HG02571 (cell line): Measurements from ENCODE around the gene NUP93.
"Not testable (repeated sequence)": the region's sequence is repeated elsewhere in the genome, so short reads cannot be mapped to it uniquely, and the experiment has no call there.

Experiments used
- ATAC-seq: cut with Tn5 transposase; IDR thresholded peaks from one replicate; pipeline ENCODE4 v1.9.1; 2021; ENCODE audit warnings: mild to moderate bottlenecking, moderate library complexity; ENCODE audit not compliant: unreplicated experiment

The NUP93 gene

DNA sequence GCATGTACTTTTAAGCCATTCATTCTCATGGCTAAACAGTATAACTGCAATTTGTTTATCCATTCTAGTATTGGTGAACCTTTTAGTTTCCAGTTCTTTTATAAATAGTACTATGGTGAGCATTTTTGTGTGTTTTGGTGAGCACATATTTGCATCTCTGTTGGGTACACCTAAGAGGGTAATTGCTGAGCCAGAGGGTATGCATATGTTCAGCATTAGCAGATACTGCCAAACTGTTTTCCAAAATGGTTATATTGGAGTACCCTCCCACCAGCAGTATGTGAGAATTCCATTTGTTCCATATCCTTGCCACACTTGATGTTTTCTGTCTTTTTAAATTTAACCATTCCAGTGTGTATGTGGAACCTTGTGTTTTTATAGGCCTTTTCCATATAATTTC lies 81.0 kb downstream of the NUP93 start:
- no peak for ATAC-seq

DNA sequence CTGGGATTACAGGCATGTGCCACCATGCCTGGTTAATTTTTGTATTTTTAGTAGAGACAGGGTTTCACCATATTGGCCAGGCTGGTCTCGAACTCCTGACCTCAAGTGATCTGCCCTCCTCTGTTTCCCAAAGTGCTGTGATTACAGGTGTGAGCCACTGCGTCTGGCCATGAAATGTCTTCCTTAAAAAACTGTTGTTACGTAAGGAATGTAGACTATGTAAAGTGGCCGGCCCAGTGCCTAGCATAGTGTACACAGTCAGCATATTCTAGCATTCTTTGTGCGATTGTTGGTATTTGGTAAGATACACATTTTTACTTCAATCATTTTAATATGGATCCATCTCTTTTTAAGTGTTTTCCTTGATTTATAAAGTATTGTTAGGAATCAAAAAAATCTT lies 81.7 kb downstream of the NUP93 start:
- not testable (repeated sequence) for ATAC-seq

DNA sequence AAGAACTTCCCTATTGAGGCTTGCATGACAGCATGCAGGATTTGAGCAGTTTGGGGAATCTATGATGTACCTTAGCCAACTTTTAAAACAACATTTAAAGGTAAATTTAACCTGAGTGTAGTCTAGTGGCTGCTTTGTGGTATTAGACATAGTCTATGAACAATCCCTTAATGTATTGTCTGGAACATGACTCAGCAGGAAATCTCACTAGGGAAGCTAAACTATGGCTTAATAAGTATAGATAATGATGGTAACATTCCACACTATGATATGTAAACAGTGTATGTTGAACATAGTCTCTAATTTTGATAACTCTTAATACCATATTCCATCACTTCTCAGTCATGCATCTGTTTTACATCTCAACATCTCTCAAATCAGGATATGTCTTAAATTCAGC lies 83.0 kb downstream of the NUP93 start:
- no peak for ATAC-seq

DNA sequence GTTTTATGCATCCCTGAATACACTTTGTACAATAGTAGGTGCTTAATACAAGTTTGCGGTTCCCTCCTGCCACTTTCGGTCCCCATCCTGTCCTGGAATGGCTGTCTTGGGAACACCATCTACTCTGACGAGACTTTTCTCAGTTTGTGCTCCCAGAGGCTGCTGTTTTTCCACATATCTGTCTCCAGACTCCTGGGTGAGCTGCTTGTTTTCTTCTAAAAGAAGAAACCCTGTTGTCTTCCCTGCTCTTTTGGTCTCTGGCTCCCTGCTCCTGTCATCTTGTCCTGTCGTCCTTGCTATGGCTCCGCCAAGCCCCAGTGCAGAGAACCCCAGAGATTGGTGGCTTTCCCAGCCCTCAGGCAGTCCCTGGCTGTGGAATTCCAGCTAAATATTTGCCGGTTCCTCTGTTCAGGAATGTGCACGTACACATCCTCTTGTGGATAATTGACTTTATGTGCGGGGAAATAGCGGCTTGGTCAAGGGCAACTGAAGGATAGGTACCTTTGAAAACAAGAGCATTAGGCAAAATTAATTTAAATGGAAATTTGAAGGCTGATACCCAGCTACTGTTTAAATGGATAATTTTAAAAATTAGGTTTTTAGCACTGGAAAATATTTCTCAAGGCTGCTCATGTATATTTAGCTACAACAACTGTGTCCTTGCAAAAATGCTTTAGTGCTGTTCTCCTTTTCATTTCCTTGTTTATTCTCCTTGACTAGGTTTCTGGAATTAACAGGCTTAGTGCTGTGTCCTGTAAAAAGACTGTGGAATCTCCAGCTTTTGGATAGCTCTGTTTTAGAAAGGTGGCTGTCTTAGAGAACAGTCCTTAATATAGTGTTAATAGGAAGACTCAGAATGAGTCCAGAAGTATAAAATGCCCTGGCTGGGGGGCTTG lies 84.9 kb downstream of the NUP93 start:
- no peak for ATAC-seq

DNA sequence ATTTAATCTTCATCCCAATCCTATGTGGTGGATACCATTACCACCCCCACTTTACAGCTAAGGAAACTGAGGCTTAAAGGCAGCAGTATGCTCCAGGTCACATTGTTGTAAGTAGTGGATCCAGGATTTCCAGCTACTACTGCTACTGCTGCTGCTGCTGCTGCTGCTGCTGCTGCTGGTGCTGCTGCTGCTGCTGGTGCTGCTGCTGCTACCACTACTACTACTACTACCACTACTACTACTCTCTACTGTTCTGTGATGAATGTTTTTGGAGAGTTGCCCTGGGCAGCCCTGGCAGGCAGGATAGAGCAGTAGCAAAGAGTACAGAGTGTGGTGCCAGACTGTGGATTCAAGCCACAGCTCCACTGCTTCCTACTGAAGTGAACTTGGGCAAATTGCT lies 85.8 kb downstream of the NUP93 start:
- no peak for ATAC-seq

DNA sequence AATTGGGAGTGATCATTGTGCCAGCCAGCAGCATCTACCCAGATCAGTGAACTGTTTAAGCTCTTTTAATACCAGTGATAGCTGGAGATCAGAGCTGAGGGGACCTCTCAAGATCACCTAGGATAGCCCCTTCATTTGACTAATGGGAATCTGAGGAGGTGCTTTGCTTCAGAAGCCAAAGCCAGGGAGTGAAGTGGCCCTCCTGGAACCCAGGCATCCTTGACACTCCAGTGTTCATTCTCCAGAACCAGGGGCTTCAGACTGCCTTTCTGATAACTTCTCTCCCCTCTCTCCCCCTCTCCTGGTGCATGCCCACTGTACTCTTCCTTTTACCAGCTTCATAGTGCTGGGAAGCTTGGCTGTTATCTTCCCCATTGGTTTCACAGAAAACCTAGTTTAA lies 87.1 kb downstream of the NUP93 start:
- ATAC-seq, result no peak

DNA sequence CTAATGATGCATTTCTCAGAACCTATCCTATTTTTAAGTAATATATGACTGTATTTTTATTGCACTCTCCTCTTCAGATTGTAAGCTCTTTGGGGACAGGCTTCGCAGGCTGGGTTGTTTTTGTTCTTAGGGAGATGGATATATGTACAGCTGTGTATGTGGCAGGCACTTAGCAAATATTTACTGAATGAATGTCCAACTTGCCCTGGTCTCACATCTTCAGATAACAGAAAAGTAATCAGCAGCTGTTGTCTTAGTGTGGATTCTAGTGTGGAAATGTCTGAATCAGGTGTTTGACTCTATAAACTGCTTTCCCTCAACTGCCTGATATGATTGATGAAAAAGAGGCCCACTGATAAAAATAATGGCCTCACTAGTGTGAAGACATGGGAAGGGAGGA lies 88.0 kb downstream of the NUP93 start:
- ATAC-seq, result no peak

DNA sequence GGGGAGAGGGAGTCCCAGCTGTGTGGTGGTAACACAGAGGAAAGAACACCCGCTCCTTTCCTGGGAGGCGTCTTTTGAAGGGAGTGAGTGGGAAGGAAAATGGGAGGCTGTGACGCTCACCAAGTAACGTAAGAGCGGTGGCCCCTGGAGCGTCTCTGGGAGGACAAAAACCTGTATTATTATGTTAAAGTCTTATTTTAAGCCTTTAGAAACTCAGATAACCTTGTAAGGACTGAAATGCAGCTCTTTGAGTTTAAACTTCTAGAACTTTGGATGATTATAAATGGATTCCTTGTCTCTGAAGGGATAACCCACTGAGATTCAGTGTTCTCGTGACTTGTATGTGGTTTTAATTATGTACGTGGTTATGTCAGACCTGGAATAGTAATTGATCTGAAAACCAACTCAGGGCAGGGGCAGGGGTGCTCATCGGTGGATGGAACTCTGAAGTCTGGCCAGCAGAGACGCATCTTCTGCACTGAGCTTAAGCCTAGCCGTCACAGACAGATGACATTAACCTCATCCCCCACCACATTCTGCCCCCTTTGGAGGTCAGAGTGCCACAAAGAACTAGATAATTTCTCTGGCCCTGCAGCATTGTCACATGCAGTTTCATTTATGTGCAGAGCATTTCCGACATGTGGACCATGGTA lies 93.3 kb downstream of the NUP93 start:
- ATAC-seq, result no peak

DNA sequence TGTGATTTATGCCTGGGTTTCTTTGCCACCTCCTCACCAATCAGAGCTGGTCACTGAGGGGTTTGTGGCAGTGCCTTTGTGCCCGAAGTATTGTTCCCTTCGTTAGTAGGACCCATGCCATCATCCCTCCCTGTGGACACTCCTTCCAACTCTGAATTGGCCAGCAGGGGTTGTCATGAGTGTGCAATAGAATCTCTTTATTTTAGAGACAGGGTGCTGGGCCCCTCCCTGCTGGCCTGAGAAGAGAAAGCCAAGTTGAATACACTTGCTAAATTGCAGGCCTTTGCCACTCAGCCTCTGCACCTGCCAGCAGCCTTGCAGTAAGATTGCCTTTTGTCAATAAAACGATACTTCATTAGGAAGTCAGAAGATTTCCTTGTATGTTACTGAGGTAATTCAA lies 94.4 kb downstream of the NUP93 start:
- ATAC-seq, result no peak

DNA sequence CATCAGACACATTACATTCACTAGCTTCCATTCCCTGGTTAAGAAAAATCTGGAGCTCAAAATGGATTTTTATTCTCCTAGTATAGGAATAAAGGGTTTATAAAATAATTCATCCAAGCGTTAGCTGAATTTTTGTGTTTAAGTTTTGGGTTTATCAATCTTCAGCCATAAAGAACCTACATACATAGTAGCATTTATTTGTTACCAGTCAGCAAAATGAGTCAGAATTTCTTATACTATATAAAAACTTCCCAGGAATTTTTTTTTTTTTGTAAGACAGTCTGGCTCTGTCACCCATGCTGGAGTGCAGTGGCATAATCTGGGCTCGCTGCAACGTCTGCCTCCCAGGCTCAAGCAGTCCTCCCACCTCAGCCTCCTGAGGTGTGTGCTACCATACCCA lies 94.9 kb downstream of the NUP93 start:
- ATAC-seq, result no peak

DNA sequence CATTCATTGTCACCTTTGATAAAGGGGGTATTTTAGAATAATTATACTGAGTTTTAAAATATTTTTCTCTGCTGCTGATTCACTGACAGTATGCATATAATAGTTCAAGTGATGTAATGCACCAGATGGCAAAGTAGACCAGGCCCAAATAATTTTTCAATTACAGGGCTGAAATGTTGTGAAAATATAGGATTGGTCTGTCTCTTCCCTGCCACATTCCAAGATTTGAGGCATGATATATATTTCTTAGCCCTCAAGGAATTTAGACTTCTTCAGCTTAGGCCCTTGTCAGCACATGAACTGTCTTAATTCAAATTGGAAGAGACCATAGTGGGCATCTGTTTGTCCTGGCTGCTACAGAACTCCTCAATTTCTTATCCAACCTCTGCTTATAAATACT lies 95.9 kb downstream of the NUP93 start:
- ATAC-seq, result no peak

DNA sequence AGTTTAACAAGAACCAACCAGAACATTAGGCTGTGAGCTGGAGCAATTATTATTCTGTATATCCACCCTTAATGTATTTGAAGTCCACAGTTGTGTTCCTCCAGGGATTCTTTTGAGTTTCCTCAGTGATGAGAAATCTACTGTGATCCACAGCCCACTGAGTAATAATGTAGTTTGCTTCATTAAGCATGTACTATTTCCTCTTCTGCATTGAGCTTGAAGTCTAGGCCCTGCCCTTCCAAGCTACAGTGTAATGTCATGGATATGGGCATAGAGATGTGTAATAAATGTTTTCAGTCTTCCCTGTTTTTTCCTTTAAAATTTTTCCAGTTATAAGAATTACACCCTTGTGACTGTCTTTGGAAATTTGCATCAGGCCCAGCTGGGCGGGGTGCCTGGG lies 98.7 kb downstream of the NUP93 start:
- no peak for ATAC-seq

DNA sequence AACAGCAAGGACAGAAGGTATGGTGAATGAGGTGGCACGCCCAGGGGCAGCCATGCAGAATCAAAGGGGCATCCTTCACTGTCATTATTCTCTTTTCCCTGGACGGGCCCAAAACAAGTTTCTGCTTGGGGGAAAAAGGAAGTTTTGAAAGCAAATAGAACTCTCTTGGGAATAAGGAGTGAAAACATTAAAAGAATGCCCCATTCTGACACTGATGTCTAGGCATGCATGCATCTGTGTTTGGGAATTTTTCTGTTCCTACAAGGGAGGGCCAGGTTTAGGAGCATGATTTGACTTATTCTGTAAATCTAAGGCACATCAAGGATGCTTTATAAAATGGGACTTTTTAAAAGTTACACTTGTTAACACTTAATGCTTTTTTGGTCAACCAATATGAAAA lies 100.7 kb downstream of the NUP93 start:
- no peak for ATAC-seq

DNA sequence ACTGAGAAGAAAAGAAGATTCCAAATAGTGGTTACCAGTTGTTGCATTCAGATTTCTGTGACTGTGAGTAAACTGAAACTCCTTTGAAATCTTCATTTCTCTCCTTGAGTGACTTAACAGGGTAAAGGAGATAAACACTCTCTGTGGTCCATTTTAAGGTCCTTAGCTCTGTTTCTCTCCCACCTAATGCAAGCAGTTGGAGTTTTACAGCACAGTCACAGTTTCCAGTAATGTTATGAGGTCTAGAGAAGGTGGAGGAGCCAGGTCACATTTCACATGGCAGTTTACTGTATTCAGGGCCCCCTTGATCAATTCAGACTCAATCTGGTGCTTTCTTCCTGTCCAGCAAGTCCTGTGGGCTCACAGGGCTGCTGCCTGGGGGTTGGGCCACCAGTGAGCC lies 102.8 kb downstream of the NUP93 start:
- ATAC-seq, result no peak

DNA sequence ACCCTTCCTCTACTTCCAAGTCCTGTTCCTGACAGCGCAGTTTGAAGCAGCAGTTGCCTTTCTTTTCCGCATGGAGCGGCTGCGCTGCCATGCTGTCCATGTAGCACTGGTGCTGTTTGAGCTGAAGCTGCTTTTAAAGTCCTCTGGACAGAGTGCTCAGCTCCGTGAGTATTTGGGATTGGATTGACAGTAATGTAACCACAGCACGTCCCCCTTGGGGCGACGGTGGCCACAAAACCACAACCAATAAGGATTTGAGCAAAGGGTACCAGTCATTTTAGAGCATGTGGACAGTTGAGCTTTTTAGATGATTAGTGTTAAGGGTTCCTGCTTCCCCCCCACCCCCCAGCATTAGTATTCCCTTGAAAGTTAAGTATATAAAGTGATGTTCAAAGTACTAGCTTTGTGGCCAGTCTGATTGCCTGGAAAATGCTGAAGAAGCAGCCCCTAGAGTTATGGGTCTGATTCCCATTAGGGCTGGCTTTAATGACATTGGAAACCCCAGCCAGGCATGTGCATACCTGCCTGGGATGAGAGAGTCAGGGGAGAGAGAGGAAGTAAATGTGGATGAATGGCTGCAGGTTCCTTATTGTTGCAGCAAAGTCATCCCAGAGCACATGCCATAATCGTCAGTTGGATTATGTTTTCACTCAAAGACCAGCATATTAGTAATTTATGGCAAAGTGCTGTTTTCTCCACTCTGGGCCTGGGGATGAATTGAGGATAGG lies 103.5 kb downstream of the NUP93 start:
- no peak for ATAC-seq

DNA sequence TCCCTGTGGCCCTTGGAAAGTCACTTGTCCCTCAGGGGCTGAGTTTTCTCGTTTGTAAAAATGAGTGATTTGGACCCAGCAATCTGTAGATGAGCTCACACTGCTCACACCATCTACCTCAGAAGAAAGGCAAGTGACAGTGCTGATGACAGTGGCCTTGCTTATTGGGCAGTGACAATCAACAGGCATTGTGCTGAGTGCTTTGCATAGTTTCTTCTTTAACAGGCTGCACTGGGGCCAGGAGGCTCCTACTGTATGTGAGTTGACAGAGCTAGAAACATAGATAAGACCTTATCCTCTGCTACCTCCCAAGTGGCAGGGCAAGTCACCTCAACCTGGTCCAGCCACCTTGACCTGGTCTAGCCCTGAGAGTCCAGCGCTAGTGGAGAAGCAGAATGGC lies 105.4 kb downstream of the NUP93 start:
- ATAC-seq, result no peak

DNA sequence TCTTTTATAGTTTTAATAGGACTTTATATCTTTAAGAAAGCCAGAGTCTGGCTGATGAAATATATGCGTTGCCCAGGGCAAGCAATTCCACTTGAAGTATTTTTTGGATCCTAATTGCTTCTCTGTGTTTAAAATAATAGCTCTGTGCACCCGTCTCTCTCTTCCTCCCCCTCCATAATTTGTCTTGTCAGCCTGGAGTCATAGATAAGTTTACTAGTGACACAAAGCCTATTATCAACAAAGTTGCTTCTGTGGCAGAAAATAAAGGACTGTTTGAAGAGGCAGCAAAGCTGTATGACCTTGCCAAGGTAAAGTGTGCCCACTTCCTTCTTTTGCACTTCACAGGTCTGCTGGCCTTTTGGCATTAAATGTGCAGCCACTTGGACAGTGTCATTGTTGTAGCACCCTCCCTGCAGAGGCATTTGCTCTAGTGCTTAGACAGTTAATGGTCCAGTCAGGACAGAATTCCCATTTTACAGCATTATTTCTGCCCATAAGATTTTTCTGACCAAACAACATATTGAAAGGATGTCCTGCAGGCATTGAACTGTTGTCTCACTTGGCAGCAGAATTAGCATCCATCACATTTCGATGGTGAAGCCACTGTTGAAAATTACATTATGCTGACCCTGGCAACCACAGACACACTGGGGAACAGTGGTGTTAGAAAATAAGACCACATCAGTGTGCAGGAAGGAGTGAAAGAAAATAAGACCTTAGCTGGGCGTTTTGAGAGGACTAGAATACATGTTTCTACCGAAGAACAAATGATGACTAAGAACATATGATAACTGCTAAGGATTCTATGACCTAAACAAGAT lies 106.7 kb downstream of the NUP93 start:
- ATAC-seq, result no peak

DNA sequence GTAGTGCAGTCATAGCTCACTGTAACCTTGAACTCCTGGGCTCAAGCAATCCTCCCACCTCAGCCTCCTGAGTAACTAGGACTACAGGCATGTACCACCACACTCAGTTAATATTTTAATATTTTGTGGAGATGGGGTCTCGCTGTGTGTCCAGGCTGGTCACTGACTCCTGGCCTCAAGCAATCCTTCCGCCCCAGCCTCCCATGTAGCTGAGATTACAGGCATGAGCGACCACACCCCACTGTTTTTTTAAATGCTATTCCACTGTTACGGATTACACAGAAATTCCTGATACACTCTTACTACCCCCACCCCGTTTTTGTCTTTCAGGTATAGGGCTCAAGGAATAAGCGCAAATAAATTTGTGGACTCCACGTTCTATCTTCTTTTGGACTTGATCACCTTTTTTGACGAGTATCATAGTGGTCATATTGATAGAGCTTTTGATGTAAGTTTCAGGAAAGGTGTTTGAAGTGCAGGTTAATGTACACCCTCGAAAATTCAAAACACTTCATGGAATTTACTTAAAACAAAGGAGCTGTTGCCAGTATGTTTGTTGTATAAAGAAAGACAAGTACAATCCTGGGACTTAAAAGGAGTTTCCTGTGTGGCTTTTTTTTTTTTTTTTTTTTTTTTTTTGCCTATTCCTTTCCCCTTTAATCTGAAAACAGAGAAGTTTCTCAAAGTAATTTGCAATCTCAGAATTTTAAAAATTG lies 108.9 kb downstream of the NUP93 start:
- no peak for ATAC-seq

DNA sequence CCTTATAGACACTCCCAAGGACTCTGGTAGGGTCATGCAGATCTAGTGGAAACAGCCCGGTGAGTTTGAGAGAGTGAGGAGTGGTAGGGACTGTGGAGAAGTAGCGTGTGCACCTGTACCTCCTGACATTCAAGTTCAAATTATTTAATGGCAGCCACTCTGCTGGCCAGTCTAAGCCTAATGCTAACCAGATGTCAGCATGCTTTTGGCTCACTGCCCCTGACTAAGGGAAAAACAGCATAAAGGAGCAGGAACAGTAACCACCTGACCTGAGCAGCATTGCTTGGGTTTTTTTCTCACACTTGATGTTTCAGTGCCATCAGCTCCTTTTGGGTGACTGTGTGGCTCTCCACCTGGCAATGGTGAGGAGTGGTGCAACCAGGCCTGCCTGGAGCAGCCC lies 111.3 kb downstream of the NUP93 start:
- no peak for ATAC-seq

DNA sequence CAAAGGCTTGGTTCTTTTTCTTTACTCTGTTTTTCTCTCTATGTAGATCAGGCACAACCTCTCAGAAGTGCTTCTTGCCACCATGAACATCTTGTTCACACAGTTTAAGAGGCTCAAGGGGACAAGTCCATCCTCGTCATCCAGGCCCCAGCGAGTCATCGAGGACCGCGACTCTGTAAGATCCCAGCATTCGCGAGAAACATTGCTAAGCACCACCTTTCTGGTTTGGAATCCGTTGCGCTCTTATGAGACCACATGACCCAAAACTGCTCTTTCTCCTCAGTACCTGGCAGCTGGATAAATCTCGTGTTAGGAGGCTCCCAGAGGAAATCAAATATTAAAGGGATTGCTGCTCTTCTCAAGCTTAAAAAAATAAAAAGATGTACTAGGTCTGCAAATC lies 111.7 kb downstream of the NUP93 start:
- no peak for ATAC-seq
